ENCODE measurements around the gene RAET1G. TPM values are rescaled to one million over a fixed set of nuclear protein-coding genes. Genes with fewer than 3 reads are reported as not detected.
A peak's percentile ranks its signal among the peaks of the same experiment; 100 is the strongest.
"Not testable (repeated sequence)": the region's sequence is repeated elsewhere in the genome, so short reads cannot be mapped to it uniquely, and the experiment has no call there.

The RAET1G gene
- total RNA-seq, 1 donor from 2014 or later = not detected

GRCh38 chr6:149897015-149897697 lies 25.8 kb downstream of the RAET1G start:
- H3K4me1 Mint-ChIP-seq = peaks cover 15% of the 10 kb centered on the region

GRCh38 chr6:149896491-149896890 lies 26.4 kb downstream of the RAET1G start:
- Mint-ChIP-seq H3K9me3 (no peaks in the 10 kb centered on the region), H3K27me3 (peaks cover 16% of the 10 kb centered on the region), H3K27ac (no peak overlapping the region), H3K4me1 (peaks cover 15% of the 10 kb centered on the region), H3K36me3 (ENCODE audit: low read depth) (no peaks in the 10 kb centered on the region), H3K4me3 (no peak overlapping the region)
- DNase-seq = no peak
- intact Hi-C loops (cut with micrococcal nuclease) = no loop called here

More at GRCh38 chr6:149897015-149897697, 25.8 kb downstream of the RAET1G start:
- Mint-ChIP-seq H3K27ac (no peak overlapping the region), H3K36me3 (ENCODE audit: low read depth) (no peaks in the 10 kb centered on the region), H3K9me3 (no peaks in the 10 kb centered on the region), H3K4me3 (no peak overlapping the region), H3K27me3 (peaks cover 19% of the 10 kb centered on the region)
- intact Hi-C loops (cut with micrococcal nuclease) = no loop called here
- DNase-seq = no peak

GRCh38 chr6:149895833-149896271 lies 27.1 kb downstream of the RAET1G start:
- intact Hi-C loops (cut with micrococcal nuclease) = no loop called here
- H3K4me1 Mint-ChIP-seq = peaks cover 15% of the 10 kb centered on the region
- H3K36me3 Mint-ChIP-seq (ENCODE audit: low read depth) = no peaks in the 10 kb centered on the region
- H3K4me3 Mint-ChIP-seq = peak overlapping the region; percentile 5
- peaks cover 18% of the 10 kb centered on the region for H3K27me3 Mint-ChIP-seq
- DNase-seq = peak; percentile 62
- H3K27ac Mint-ChIP-seq = no peak overlapping the region
- no peaks in the 10 kb centered on the region for H3K9me3 Mint-ChIP-seq

- Mint-ChIP-seq H3K36me3 (ENCODE audit: low read depth) (no peaks in the 10 kb centered on the region), H3K27me3 (peaks cover 18% of the 10 kb centered on the region), H3K4me1 (peaks cover 15% of the 10 kb centered on the region), H3K9me3 (no peaks in the 10 kb centered on the region), H3K27ac (no peak overlapping the region), H3K4me3 (no peak overlapping the region)
- no peak for DNase-seq
- intact Hi-C loops (cut with micrococcal nuclease) = no loop called here
These were observed 27.8 kb downstream of the RAET1G start for GRCh38 chr6:149895048-149895590.

GRCh38 chr6:149891864-149892263 lies 31.1 kb downstream of the RAET1G start:
- peaks cover 15% of the 10 kb centered on the region for H3K4me1 Mint-ChIP-seq
- H3K9me3 Mint-ChIP-seq; H3K4me3 Mint-ChIP-seq; H3K36me3 Mint-ChIP-seq (ENCODE audit: low read depth); intact Hi-C loops (cut with micrococcal nuclease); DNase-seq; H3K27ac Mint-ChIP-seq: not testable (repeated sequence)
- peaks cover 30% of the 10 kb centered on the region for H3K27me3 Mint-ChIP-seq

GRCh38 chr6:149891259-149891658 lies 31.7 kb downstream of the RAET1G start:
- Mint-ChIP-seq H3K36me3 (ENCODE audit: low read depth) (no peaks in the 10 kb centered on the region), H3K27ac (no peak overlapping the region)
- intact Hi-C loops (cut with micrococcal nuclease) = no loop called here

GRCh38 chr6:149890629-149891045 lies 32.3 kb downstream of the RAET1G start:
- Mint-ChIP-seq H3K9me3 (no peaks in the 10 kb centered on the region), H3K27ac (no peak overlapping the region), H3K27me3 (peaks cover 30% of the 10 kb centered on the region), H3K4me1 (peaks cover 6% of the 10 kb centered on the region), H3K36me3 (ENCODE audit: low read depth) (no peaks in the 10 kb centered on the region), H3K4me3 (no peak overlapping the region)
- no peak for DNase-seq
- intact Hi-C loops (cut with micrococcal nuclease) = no loop called here

More at GRCh38 chr6:149891259-149891658, 31.7 kb downstream of the RAET1G start:
- H3K9me3 Mint-ChIP-seq = no peaks in the 10 kb centered on the region
- peaks cover 30% of the 10 kb centered on the region for H3K27me3 Mint-ChIP-seq
- no peak for DNase-seq
- H3K4me3 Mint-ChIP-seq = no peak overlapping the region
- H3K4me1 Mint-ChIP-seq = peaks cover 11% of the 10 kb centered on the region

- no peak overlapping the region for H3K4me3 Mint-ChIP-seq
- no peaks in the 10 kb centered on the region for H3K36me3 Mint-ChIP-seq (ENCODE audit: low read depth)
- intact Hi-C loops (cut with micrococcal nuclease) = no loop called here
- no peaks in the 10 kb centered on the region for H3K9me3 Mint-ChIP-seq
- DNase-seq = no peak
- H3K27me3 Mint-ChIP-seq = peaks cover 29% of the 10 kb centered on the region
- no peak overlapping the region for H3K27ac Mint-ChIP-seq
- peaks cover 3% of the 10 kb centered on the region for H3K4me1 Mint-ChIP-seq
These were observed 33.6 kb downstream of the RAET1G start for GRCh38 chr6:149889326-149889725.

GRCh38 chr6:149888659-149889058 lies 34.3 kb downstream of the RAET1G start:
- DNase-seq = no peak
- Mint-ChIP-seq H3K27ac (no peak overlapping the region), H3K4me3 (no peak overlapping the region), H3K36me3 (ENCODE audit: low read depth) (no peaks in the 10 kb centered on the region), H3K27me3 (peaks cover 29% of the 10 kb centered on the region), H3K4me1 (peaks cover 3% of the 10 kb centered on the region), H3K9me3 (no peaks in the 10 kb centered on the region)
- intact Hi-C loops (cut with micrococcal nuclease) = no loop called here

GRCh38 chr6:149888093-149888492 lies 34.8 kb downstream of the RAET1G start:
- H3K9me3 Mint-ChIP-seq = no peaks in the 10 kb centered on the region
- peaks cover 25% of the 10 kb centered on the region for H3K27me3 Mint-ChIP-seq
- intact Hi-C loops (cut with micrococcal nuclease) = no loop called here
- DNase-seq = no peak
- H3K36me3 Mint-ChIP-seq (ENCODE audit: low read depth) = no peaks in the 10 kb centered on the region
- no peak overlapping the region for H3K4me3 Mint-ChIP-seq
- H3K4me1 Mint-ChIP-seq = peaks cover 3% of the 10 kb centered on the region
- H3K27ac Mint-ChIP-seq = no peak overlapping the region

- no peaks in the 10 kb centered on the region for H3K9me3 Mint-ChIP-seq
- no peaks in the 10 kb centered on the region for H3K36me3 Mint-ChIP-seq (ENCODE audit: low read depth)
- H3K4me3 Mint-ChIP-seq = no peak overlapping the region
- no peak for DNase-seq
- no peak overlapping the region for H3K27ac Mint-ChIP-seq
- intact Hi-C loops (cut with micrococcal nuclease) = no loop called here
- H3K27me3 Mint-ChIP-seq = peaks cover 21% of the 10 kb centered on the region
- H3K4me1 Mint-ChIP-seq = peaks cover 2% of the 10 kb centered on the region
These were observed 35.6 kb downstream of the RAET1G start for GRCh38 chr6:149887343-149887742.

- no peak overlapping the region for H3K27ac Mint-ChIP-seq
- no peak for DNase-seq
- no peaks in the 10 kb centered on the region for H3K4me1 Mint-ChIP-seq
- H3K36me3 Mint-ChIP-seq (ENCODE audit: low read depth) = no peaks in the 10 kb centered on the region
- no peaks in the 10 kb centered on the region for H3K9me3 Mint-ChIP-seq
- no peak overlapping the region for H3K4me3 Mint-ChIP-seq
- peaks cover 29% of the 10 kb centered on the region for H3K27me3 Mint-ChIP-seq
- intact Hi-C loops (cut with micrococcal nuclease) = no loop called here
These were observed 37.0 kb downstream of the RAET1G start for GRCh38 chr6:149885888-149886287.

- no peaks in the 10 kb centered on the region for H3K36me3 Mint-ChIP-seq (ENCODE audit: low read depth)
- intact Hi-C loops (cut with micrococcal nuclease) = no loop called here
- peaks cover 39% of the 10 kb centered on the region for H3K27me3 Mint-ChIP-seq
- no peak overlapping the region for H3K27ac Mint-ChIP-seq
- H3K4me1 Mint-ChIP-seq = no peaks in the 10 kb centered on the region
- no peak overlapping the region for H3K4me3 Mint-ChIP-seq
- no peaks in the 10 kb centered on the region for H3K9me3 Mint-ChIP-seq
- DNase-seq = no peak
These were observed 38.3 kb downstream of the RAET1G start for GRCh38 chr6:149884617-149885016.

GRCh38 chr6:149884215-149884614 lies 38.7 kb downstream of the RAET1G start:
- no peaks in the 10 kb centered on the region for H3K9me3 Mint-ChIP-seq
- H3K4me3 Mint-ChIP-seq = no peak overlapping the region
- H3K27ac Mint-ChIP-seq = no peak overlapping the region
- no peaks in the 10 kb centered on the region for H3K4me1 Mint-ChIP-seq
- DNase-seq = no peak
- H3K27me3 Mint-ChIP-seq = peaks cover 40% of the 10 kb centered on the region
- intact Hi-C loops (cut with micrococcal nuclease) = no loop called here
- H3K36me3 Mint-ChIP-seq (ENCODE audit: low read depth) = no peaks in the 10 kb centered on the region

All from activated CD4-positive, alpha-beta T cell treated with anti-CD3 and anti-CD28 coated beads, Interleukin-2, amount 10 ng/mL, durations not matched to agents 24 days and 14 days (primary cell).